IMR-90 (cell line): ENCODE data around the gene GLS2. TPM values are rescaled to one million over a fixed set of nuclear protein-coding genes. Genes with fewer than 3 reads are reported as not detected.

ENCODE experiments used
- ATAC-seq: fragments of 200-7000 bp; cut with Tn5 transposase; 2 replicates; pipeline ENCODE4 v1.9.1; 2020; ENCODE audit warnings: low read depth, mild to moderate bottlenecking, moderate library complexity
- BruUV-seq: library from RNA; stranded (reverse); fragments of 400-500 nt; replicated peaks from 2 replicates; lab custom pipeline; 2021; lab: Mats Ljungman, UMichigan
- CTCF ChIA-PET: fragments of 300-600 bp; formaldehyde crosslinking; extraction: SDS; loops from one replicate; lab custom pipeline; 2021; ENCODE audit warnings: antibody characterized with exemption; lab: Yijun Ruan, JAX
- POLR2A ChIA-PET: fragments of 300-600 bp; sonication (Branson Sonifier 250); formaldehyde crosslinking; loops from one replicate; lab custom pipeline; 2022; ENCODE audit warnings: antibody characterized with exemption; ENCODE audit not compliant: unreplicated experiment; lab: Charles Lee
- DNase-seq: peaks from one replicate; pipeline ENCODE4 v3.0.0; 2013
- H2AFZ ChIP-seq: replicated peaks from 2 replicates; pipeline ENCODE3; 2013; ENCODE audit warnings: low read length, mild to moderate bottlenecking; ENCODE audit not compliant: poor library complexity
- H2AK5ac ChIP-seq: 2 replicates; pipeline ENCODE4 v1.6.1; 2013; ENCODE audit warnings: low read depth, low read length, inconsistent platforms
- H2AK9ac ChIP-seq: replicated peaks from 2 replicates; pipeline ENCODE3; 2013; ENCODE audit warnings: mild to moderate bottlenecking, low read depth, low read length, moderate library complexity; ENCODE audit not compliant: poor library complexity
- H2BK120ac ChIP-seq: 2 replicates; pipeline ENCODE4 v1.6.1; 2013; ENCODE audit warnings: low read depth, low read length, inconsistent platforms
- H2BK15ac ChIP-seq: 3 replicates; pipeline ENCODE4 v1.6.1; 2013; ENCODE audit warnings: low read depth, low read length, inconsistent platforms
- H2BK20ac ChIP-seq: 2 replicates; pipeline ENCODE4 v1.6.1; 2013; ENCODE audit warnings: low read depth, mild to moderate bottlenecking, inconsistent platforms, low read length, moderate library complexity
- H2BK5ac ChIP-seq: 2 replicates; pipeline ENCODE4 v1.6.1; 2013; ENCODE audit warnings: mild to moderate bottlenecking, low read depth, low read length, inconsistent platforms; ENCODE audit not compliant: poor library complexity, severe bottlenecking
- H3K14ac ChIP-seq: replicated peaks from 2 replicates; pipeline ENCODE4 v1.6.1; 2013; ENCODE audit warnings: low read depth, low read length, inconsistent platforms
- H3K18ac ChIP-seq: 2 replicates; pipeline ENCODE4 v1.6.1; 2013; ENCODE audit warnings: low read depth, low read length, control low read depth
- H3K23ac ChIP-seq: 2 replicates; pipeline ENCODE4 v1.6.1; 2013; ENCODE audit warnings: low read depth, low read length, inconsistent platforms
- H3K27ac ChIP-seq: 2 replicates; pipeline ENCODE4 v1.5.1; 2013; ENCODE audit warnings: mild to moderate bottlenecking, control low read depth, low read length; ENCODE audit not compliant: insufficient read depth
- H3K27me3 ChIP-seq: 2 replicates; pipeline ENCODE4 v1.6.1; 2013; ENCODE audit warnings: low read length; ENCODE audit not compliant: control insufficient read depth, insufficient read depth
- H3K36me3 ChIP-seq: 2 replicates; pipeline ENCODE4 v1.6.1; 2013; ENCODE audit warnings: low read length, mixed read lengths; ENCODE audit not compliant: control insufficient read depth, insufficient read depth
- H3K4ac ChIP-seq: 2 replicates; pipeline ENCODE4 v1.6.1; 2013; ENCODE audit warnings: low read depth, low read length, inconsistent platforms
- H3K4me1 ChIP-seq: 2 replicates; pipeline ENCODE4 v1.6.1; 2013; ENCODE audit warnings: low read length, mixed read lengths; ENCODE audit not compliant: control insufficient read depth, insufficient read depth
- H3K4me2 ChIP-seq: 2 replicates; pipeline ENCODE4 v1.6.1; 2013; ENCODE audit warnings: low read depth, mild to moderate bottlenecking, control low read depth, low read length, moderate library complexity
- H3K4me3 ChIP-seq: 2 replicates; pipeline ENCODE4 v1.5.1; 2013; ENCODE audit warnings: low read depth, mild to moderate bottlenecking, control low read depth, low read length, moderate library complexity; ENCODE audit not compliant: insufficient read depth
- H3K56ac ChIP-seq: 2 replicates; pipeline ENCODE4 v1.6.1; 2013; ENCODE audit warnings: low read length, inconsistent platforms; ENCODE audit not compliant: insufficient read depth; ENCODE audit errors: extremely low read depth
- H3K79me1 ChIP-seq, 2 experiments: 2 replicates each; pipeline ENCODE4 v1.6.1; 2013; ENCODE audit warnings: low read length in 2 of 2, inconsistent platforms in 1 of 2, low read depth in 1 of 2
- H3K9ac ChIP-seq: 2 replicates; pipeline ENCODE4 v1.6.1; 2013; ENCODE audit warnings: low read depth, low read length, control low read depth
- H3K9me1 ChIP-seq: 2 replicates; pipeline ENCODE4 v1.6.1; 2013; ENCODE audit warnings: low read length, inconsistent platforms; ENCODE audit not compliant: insufficient read depth
- H3K9me3 ChIP-seq: 2 replicates; pipeline ENCODE4 v1.6.1; 2013; ENCODE audit warnings: low read length; ENCODE audit not compliant: control insufficient read depth, insufficient read depth
- H4K20me1 ChIP-seq: 2 replicates; pipeline ENCODE4 v1.6.1; 2013; ENCODE audit warnings: low read length, inconsistent platforms; ENCODE audit not compliant: insufficient read depth
- H4K5ac ChIP-seq: 2 replicates; pipeline ENCODE4 v1.6.1; 2013; ENCODE audit warnings: mild to moderate bottlenecking, low read depth, low read length, control low read depth
- H4K8ac ChIP-seq, 2 experiments: 2 replicates each; pipeline ENCODE4 v1.6.1; 2013; ENCODE audit warnings: low read depth in 2 of 2, low read length in 2 of 2, control low read depth in 1 of 2, inconsistent platforms in 1 of 2
- H4K91ac ChIP-seq: 2 replicates; pipeline ENCODE4 v1.6.1; 2013; ENCODE audit warnings: low read depth, low read length, inconsistent platforms; ENCODE audit not compliant: insufficient read depth
- BHLHE40 ChIP-seq: fragments of 150-350 bp; IDR thresholded peaks from 2 replicates; pipeline ENCODE4 v1.6.1; 2016; ENCODE audit warnings: mild to moderate bottlenecking, low read depth, low read length
- CHD1 ChIP-seq: IDR thresholded peaks from 2 replicates; pipeline ENCODE4 v1.6.1; 2012; ENCODE audit warnings: low read depth, low read length, improper control_type of control experiment
- FOS ChIP-seq: fragments of 150-350 bp; IDR thresholded peaks from 2 replicates; pipeline ENCODE4 v1.6.1; 2016; ENCODE audit warnings: low read depth, low read length
- MXI1 ChIP-seq: IDR thresholded peaks from 2 replicates; pipeline ENCODE4 v1.6.1; 2012; ENCODE audit warnings: low read depth, mild to moderate bottlenecking, low read length, moderate library complexity, borderline replicate concordance
- NFE2L2 ChIP-seq: fragments of 150-350 bp; IDR thresholded peaks from 2 replicates; pipeline ENCODE4 v1.6.1; 2016; ENCODE audit warnings: low read depth, mild to moderate bottlenecking, low read length
- RAD21 ChIP-seq: IDR thresholded peaks from 2 replicates; pipeline ENCODE4 v1.6.1; 2012; ENCODE audit warnings: low read length, improper control_type of control experiment
- RCOR1 ChIP-seq: IDR thresholded peaks from 2 replicates; pipeline ENCODE4 v1.6.1; 2012; ENCODE audit warnings: mild to moderate bottlenecking, low read length, improper control_type of control experiment; ENCODE audit not compliant: insufficient replicate concordance
- WGBS, 2 experiments: methylation state at CpG; one replicate each; pipeline versions ENCODE4 v1.1.5 to v1.1.7; 2013; ENCODE audit warnings: missing lambda C conversion rate in 2 of 2; ENCODE audit not compliant: insufficient read length in 1 of 2; ENCODE audit errors: extremely low coverage in 2 of 2; 5-methylcytosine and 5-hydroxymethylcytosine counted together
- dilution Hi-C: fragments of 300-500 bp; cut with HindIII; formaldehyde crosslinking; loops from one replicate; pipeline ENCODE4 v1.14.3; 2018; ENCODE audit warnings: low sequenced_read_pairs; ENCODE audit not compliant: unreplicated experiment
- in situ Hi-C: fragments of 300-500 bp; cut with MboI; formaldehyde crosslinking; loops from 3 replicates; pipeline ENCODE4 v1.14.3; 2019; ENCODE audit warnings: low sequenced_read_pairs, inconsistent platforms, mixed read lengths
- intact Hi-C: fragments of 100-400 bp; cut with micrococcal nuclease; formaldehyde crosslinking; loops from 2 replicates; pipeline ENCODE4 v1.10.0; 2022
- polyA plus RNA-seq, 3 experiments: library from polyadenylated mRNA; depleted of rRNA; stranded (reverse); fragments of >200 nt; gene quantifications; 2 replicates each; pipeline ENCODE4 v1.2.3, GENCODE V29; 2012; ENCODE audit warnings: low replicate concordance in 1 of 3
- total RNA-seq: library from RNA; depleted of rRNA; stranded (reverse); fragments of >200 nt; gene quantifications from 2 replicates; pipeline ENCODE4 v1.2.3, GENCODE V29; 2012

GLS2 gene
- total and polyA plus RNA-seq, 2 of the 4 experiments (the other 2 are of a cell fraction), result 0.21 to 0.36 TPM

DNA sequence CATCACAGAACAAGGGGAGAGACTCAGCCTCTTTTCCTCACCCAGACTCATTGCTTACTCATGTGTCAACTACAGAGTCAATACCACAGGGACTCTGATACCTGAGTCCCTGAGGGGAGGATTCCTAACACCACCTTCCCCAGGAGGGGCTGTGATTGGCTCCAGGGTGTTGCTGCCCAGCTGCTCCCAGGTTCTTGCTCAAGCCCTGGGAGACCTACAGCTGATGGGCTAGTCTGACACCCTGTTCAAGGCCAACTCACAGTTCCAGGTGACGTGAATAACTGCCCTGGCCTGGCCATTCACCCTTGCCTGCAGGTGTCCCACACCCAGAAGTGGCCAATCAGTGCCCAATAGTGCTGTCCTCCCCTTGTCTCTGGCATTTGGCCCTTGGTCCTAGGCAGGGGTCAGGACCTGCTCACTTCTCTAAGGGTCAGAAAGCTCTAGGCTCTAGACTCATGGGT lies 11.0 kb downstream of the GLS2 start:
- DNase-seq, result no peak
- TF ChIP-seq CHD1, result no peak
- no peak for TF ChIP-seq RCOR1
- TF ChIP-seq FOS, result no peak
- TF ChIP-seq NFE2L2, result no peak
- TF ChIP-seq MXI1, result no peak
- TF ChIP-seq RAD21, result no peak
- no peak for TF ChIP-seq BHLHE40
- no peak overlapping the region for H3K14ac ChIP-seq
- peaks cover 3% of the 10 kb centered on the region for H3K36me3 ChIP-seq
- CTCF ChIA-PET, result no interaction called here
- no peak overlapping the region for H4K8ac ChIP-seq
- no peak overlapping the region for H3K27ac ChIP-seq
- H3K9me3 ChIP-seq, result no peaks in the 10 kb centered on the region
- H3K27me3 ChIP-seq, result no peaks in the 10 kb centered on the region
- H2AK5ac ChIP-seq, result no peak overlapping the region
- H2AK9ac ChIP-seq, result no peak overlapping the region
- peaks cover 0 to 31% of the 10 kb centered on the region in 2 experiments; a peak in 3 of 4 replicates for H3K79me1 ChIP-seq
- H3K4me1 ChIP-seq, result no peaks in the 10 kb centered on the region
- no peak overlapping the region for H4K5ac ChIP-seq
- H3K9ac ChIP-seq, result no peak overlapping the region
- ATAC-seq, result no peak
- intact Hi-C loops, result no loop called here
- dilution Hi-C loops, result no loop called here
- POLR2A ChIA-PET, result no interaction called here
- no peak overlapping the region for H2BK15ac ChIP-seq
- no peak overlapping the region for H4K91ac ChIP-seq
- H3K4me3 ChIP-seq, result no peak overlapping the region
- H3K4ac ChIP-seq, result no peak overlapping the region
- no peak overlapping the region for H3K56ac ChIP-seq
- no peak overlapping the region for H2BK20ac ChIP-seq
- peaks cover 13% of the 10 kb centered on the region; the same call in 1 of the 2 replicates for H3K9me1 ChIP-seq
- no peak overlapping the region for H3K4me2 ChIP-seq
- H3K23ac ChIP-seq, result no peak overlapping the region
- no peak overlapping the region for H2BK5ac ChIP-seq
- H4K20me1 ChIP-seq, result no peaks in the 10 kb centered on the region
- H2BK120ac ChIP-seq, result no peak overlapping the region
- in situ Hi-C loops, result no loop called here
- 100% methylated on average over 1 of the region's 1 CpG; no CpG with 5 or more reads in 1 of the 2 experiments for WGBS, 2 experiments
- H3K18ac ChIP-seq, result no peak overlapping the region
- BruUV-seq, result no TSS peak
- H2AFZ ChIP-seq, result no peak overlapping the region
